Thyroid gland (tissue), 4 donors: ENCODE data around the gene POMGNT1.
A peak's percentile ranks its signal among the peaks of the same experiment; 100 is the strongest.

ENCODE experiments used
- CTCF ChIP-seq, 6 experiments: fragments of 200-600 bp in 3 of 6; fragments of 450-650 bp in 3 of 6; sonication (generic) in 3 of 6; IDR thresholded peaks; one replicate each; pipeline ENCODE4 v1.5.1; 2016 to 2019; ENCODE audit warnings: antibody characterized with exemption in 6 of 6, mild to moderate bottlenecking in 2 of 6, inconsistent platforms in 1 of 6, moderate library complexity in 1 of 6
- POLR2A ChIP-seq, 2 donors: fragments of 450-650 bp; IDR thresholded peaks; one replicate each; pipeline ENCODE4 v1.6.1; 2017; ENCODE audit warnings: antibody characterized with exemption in 2 of 2, mild to moderate bottlenecking in 2 of 2, moderate library complexity in 1 of 2

GRCh38 chr1:46186076-46186475, 12.2 kb downstream of the POMGNT1 start:
- TF ChIP-seq CTCF (IDR thresholded peaks at IDR 0.05) (no peak), POLR2A (IDR thresholded peaks at IDR 0.05) (peak in 1 of 2 donors; percentile 41)
